ENCODE results near the gene MAP3K1. TPM values are rescaled to one million over a fixed set of nuclear protein-coding genes. Genes with fewer than 3 reads are reported as not detected.

The MAP3K1 gene
- total RNA-seq, 8 experiments from 2014 or later = 5.8 to 12.9 (median 8.5) TPM

GRCh38 chr5:56803025-56803424 is 12.3 kb upstream of the MAP3K1 start:
- H3K4me1 ChIP-seq (replicated peaks in 1 of 2) = peaks cover 0 to 5% of the 10 kb centered on the region in 2 donors
- H3K27ac ChIP-seq = no peak overlapping the region
- in situ Hi-C loops (cut with MboI; ENCODE audit: low pct_unique_long_range_greater_than_20kb in 2 of 9, low sequenced_read_pairs in 9 of 9, unreplicated experiment in 9 of 9) = no loop called here
- 17 to 100% (median 89%) methylated on average over 1 to 2 of the region's 2 CpGs; no CpG with 5 or more reads in 2 of the 10 experiments for WGBS, 10 experiments
- H3K4me3 ChIP-seq = no peak overlapping the region
- no peak for ATAC-seq (replicated peaks in 6 of 8)

DNA sequence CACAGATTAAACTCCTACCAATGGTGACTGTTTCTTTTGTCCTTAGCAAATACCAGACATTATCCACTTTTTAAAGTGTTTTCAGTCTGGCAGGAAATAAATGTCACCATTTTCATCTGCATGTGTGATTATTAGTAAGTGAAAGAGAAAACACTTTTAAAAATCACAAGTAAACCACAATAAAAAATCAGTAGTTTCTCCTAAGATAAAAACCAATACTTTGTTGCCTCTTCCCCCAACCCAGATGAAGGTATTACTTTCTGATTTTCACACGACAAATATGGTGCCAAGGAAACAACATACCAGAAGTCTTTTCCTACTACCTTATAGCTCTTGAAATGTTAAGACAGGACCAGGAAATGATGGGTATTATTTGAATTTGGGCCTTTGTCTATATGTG is 11.5 kb upstream of the MAP3K1 start:
- in situ Hi-C loops (cut with MboI; ENCODE audit: low pct_unique_long_range_greater_than_20kb in 2 of 9, low sequenced_read_pairs in 9 of 9, unreplicated experiment in 9 of 9) = no loop called here
- H3K4me3 ChIP-seq = no peak overlapping the region
- no peak for ATAC-seq (replicated peaks in 6 of 8)
- WGBS, 10 experiments = 44 to 100% (median 100%) methylated on average over 1 of the region's 1 CpG; no CpG with 5 or more reads in 3 of the 10 experiments
- no peaks in the 10 kb centered on the region for H3K4me1 ChIP-seq (replicated peaks in 1 of 2)
- H3K27ac ChIP-seq = no peak overlapping the region

DNA sequence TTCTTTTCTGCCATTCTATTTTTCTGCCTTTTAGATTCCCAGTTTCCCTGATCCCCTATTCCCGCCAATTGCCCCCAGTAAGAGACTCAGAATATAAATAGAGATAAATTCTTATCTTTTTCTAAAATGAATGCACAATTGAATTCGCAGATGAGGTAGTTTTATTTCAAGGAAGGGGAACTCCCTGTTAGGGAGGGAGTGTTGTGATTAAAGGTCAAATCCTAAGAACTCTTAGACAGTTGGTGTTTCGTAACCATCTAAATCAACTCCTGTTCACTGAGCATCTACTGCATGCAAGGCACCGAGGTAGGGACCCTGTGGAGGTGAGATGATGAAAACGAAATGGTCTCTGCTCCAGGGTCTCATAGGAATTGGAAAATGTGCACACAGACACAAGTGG is 7.7 kb upstream of the MAP3K1 start:
- ATAC-seq (replicated peaks in 6 of 8) = no peak
- H3K4me1 ChIP-seq (replicated peaks in 1 of 2) = no peaks in the 10 kb centered on the region
- 27 to 100% (median 89%) methylated on average over 2 to 5 of the region's 5 CpGs for WGBS, 10 experiments
- H3K27ac ChIP-seq = no peak overlapping the region
- H3K4me3 ChIP-seq = no peak overlapping the region
- in situ Hi-C loops (cut with MboI; ENCODE audit: low pct_unique_long_range_greater_than_20kb in 2 of 9, low sequenced_read_pairs in 9 of 9, unreplicated experiment in 9 of 9) = no loop called here

- no peak for ATAC-seq (replicated peaks in 6 of 8)
- no peak overlapping the region for H3K27ac ChIP-seq
- no peak overlapping the region for H3K4me3 ChIP-seq
- no peaks in the 10 kb centered on the region for H3K4me1 ChIP-seq (replicated peaks in 1 of 2)
- in situ Hi-C loops (cut with MboI; ENCODE audit: low pct_unique_long_range_greater_than_20kb in 2 of 9, low sequenced_read_pairs in 9 of 9, unreplicated experiment in 9 of 9) = no loop called here
- 63 to 100% (median 84%) methylated on average over 1 to 4 of the region's 4 CpGs; no CpG with 5 or more reads in 2 of the 10 experiments for WGBS, 10 experiments
Measured at GRCh38 chr5:56808211-56808610, 7.1 kb upstream of the MAP3K1 start.

DNA sequence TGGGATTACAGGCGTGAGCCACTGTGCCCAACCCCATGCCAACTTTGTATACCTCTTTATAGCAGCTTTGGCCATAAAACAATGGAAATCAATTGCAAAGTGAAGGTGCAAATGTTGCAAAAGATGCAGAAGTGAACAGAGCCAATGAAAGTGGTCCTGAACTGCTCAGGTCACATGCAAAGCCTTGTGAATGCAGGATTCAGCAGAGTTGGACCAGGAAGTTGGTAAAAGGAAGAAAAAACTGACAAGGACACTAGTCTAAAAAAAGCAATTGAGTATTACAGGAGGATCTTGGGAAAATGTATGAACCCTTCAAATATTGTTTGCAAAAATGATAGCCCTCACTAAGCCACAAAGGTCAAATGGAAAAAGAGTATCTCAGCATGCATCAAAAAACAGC is 4.5 kb upstream of the MAP3K1 start:
- ATAC-seq (replicated peaks in 6 of 8) = no peak
- Histone ChIP-seq H3K27ac (no peak overlapping the region), H3K4me3 (no peak overlapping the region), H3K4me1 (replicated peaks in 1 of 2) (no peaks in the 10 kb centered on the region)
- in situ Hi-C loops (cut with MboI; ENCODE audit: low pct_unique_long_range_greater_than_20kb in 2 of 9, low sequenced_read_pairs in 9 of 9, unreplicated experiment in 9 of 9) = no loop called here
- WGBS, 10 experiments = 100% methylated on average over 1 of the region's 1 CpG; no CpG with 5 or more reads in 6 of the 10 experiments

GRCh38 chr5:56812110-56812509 is 3.2 kb upstream of the MAP3K1 start:
- in situ Hi-C loops (cut with MboI; ENCODE audit: low pct_unique_long_range_greater_than_20kb in 2 of 9, low sequenced_read_pairs in 9 of 9, unreplicated experiment in 9 of 9) = no loop called here
- WGBS, 10 experiments = 33 to 100% (median 100%) methylated on average over 1 of the region's 1 CpG; no CpG with 5 or more reads in 3 of the 10 experiments
- Histone ChIP-seq H3K4me1 (replicated peaks in 1 of 2) (no peaks in the 10 kb centered on the region), H3K4me3 (no peak overlapping the region), H3K27ac (no peak overlapping the region)
- ATAC-seq (replicated peaks in 6 of 8) = no peak

DNA sequence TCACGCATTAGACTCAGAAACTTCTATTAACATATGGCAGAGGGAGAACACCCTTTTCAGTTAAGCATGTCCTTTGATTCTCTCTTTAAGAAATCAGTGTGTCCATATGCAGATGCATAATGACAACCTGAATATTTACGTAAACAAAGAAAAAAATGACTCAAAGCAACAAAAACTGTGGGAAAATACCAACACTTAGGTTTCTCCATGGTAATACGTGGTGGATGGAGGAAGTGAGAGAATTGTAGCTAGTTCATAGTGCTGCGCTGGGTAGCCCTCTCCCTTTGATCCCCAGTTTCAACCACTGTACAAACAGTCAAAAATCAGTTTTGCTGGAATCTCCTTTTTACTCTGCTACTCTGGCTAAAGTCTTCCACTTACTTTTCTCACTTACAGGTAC is 2.0 kb upstream of the MAP3K1 start:
- WGBS, 10 experiments = 20 to 100% (median 91%) methylated on average over 1 to 4 of the region's 4 CpGs
- in situ Hi-C loops (cut with MboI; ENCODE audit: low pct_unique_long_range_greater_than_20kb in 2 of 9, low sequenced_read_pairs in 9 of 9, unreplicated experiment in 9 of 9) = no loop called here
- H3K4me3 ChIP-seq = no peak overlapping the region
- peak in 1 of 8 experiments; percentile 7 for ATAC-seq (replicated peaks in 6 of 8)
- no peaks in the 10 kb centered on the region for H3K4me1 ChIP-seq (replicated peaks in 1 of 2)
- no peak overlapping the region for H3K27ac ChIP-seq

DNA sequence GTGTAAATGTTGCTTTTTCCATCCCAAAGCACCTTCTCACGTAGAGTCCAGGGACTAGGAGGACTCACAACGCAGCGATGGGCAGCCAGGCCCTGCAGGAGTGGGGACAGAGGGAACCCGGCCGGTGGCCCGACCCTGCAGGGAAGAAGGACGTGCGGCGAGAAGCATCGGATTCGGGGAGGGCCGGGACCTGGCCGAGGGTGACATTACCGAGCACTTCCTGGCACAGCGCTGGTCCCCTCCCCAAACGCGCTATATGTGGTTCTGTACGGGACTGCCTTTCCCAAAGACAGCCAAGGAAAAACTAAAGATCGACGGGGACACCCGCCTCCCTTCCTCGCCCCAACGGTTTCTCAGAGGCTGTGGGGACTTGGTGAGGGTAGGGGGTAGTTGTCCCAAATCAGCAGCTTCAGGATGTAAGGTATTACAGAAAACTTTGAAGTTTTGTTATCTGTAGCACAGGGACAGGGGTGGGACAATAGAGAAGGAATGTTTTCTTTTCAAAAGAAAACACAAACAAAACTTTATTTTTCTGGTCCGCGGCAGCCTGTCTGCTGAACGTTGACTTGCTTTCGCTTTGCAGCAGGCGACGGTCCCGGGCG is 887 bp upstream of the MAP3K1 start:
- no peak for ATAC-seq (replicated peaks in 6 of 8)
- in situ Hi-C loops (cut with MboI; ENCODE audit: low pct_unique_long_range_greater_than_20kb in 2 of 9, low sequenced_read_pairs in 9 of 9, unreplicated experiment in 9 of 9) = no loop called here
- Histone ChIP-seq H3K27ac (no peak overlapping the region), H3K4me3 (peak overlapping the region; percentile 91 to 98 (median 98)), H3K4me1 (replicated peaks in 1 of 2) (peaks cover 3 to 4% of the 10 kb centered on the region in 2 donors)
- WGBS, 10 experiments = 8 to 25% (median 15%) methylated on average over 1 to 12 of the region's 31 CpGs; no CpG with 5 or more reads in 4 of the 10 experiments

GRCh38 chr5:56815658-56816545 is 553 bp downstream of the MAP3K1 start:
- WGBS, 10 experiments = 0% methylated on average over 1 to 6 of the region's 116 CpGs; no CpG with 5 or more reads in 7 of the 10 experiments
- Histone ChIP-seq H3K4me1 (replicated peaks in 1 of 2) (peaks cover 3 to 5% of the 10 kb centered on the region in 2 donors), H3K4me3 (peak overlapping the region; percentile 91 to 98 (median 98)), H3K27ac (peak overlapping the region; percentile 82 to 92)
- ATAC-seq (replicated peaks in 6 of 8) = peak; percentile 30 to 63 (median 56)
- in situ Hi-C loops (cut with MboI; ENCODE audit: low pct_unique_long_range_greater_than_20kb in 2 of 9, low sequenced_read_pairs in 9 of 9, unreplicated experiment in 9 of 9) = no loop called here

- H3K4me1 ChIP-seq (replicated peaks in 1 of 2) = peaks cover 3 to 5% of the 10 kb centered on the region in 2 donors
- 0% methylated on average over 3 to 15 of the region's 43 CpGs; no CpG with 5 or more reads in 6 of the 10 experiments for WGBS, 10 experiments
- H3K27ac ChIP-seq = peak overlapping the region in 1 of 2 donors; percentile 92
- ATAC-seq (replicated peaks in 6 of 8) = peak; percentile 27 to 42 (median 32)
- peak overlapping the region; percentile 91 to 98 (median 98) for H3K4me3 ChIP-seq
- in situ Hi-C loops (cut with MboI; ENCODE audit: low pct_unique_long_range_greater_than_20kb in 2 of 9, low sequenced_read_pairs in 9 of 9, unreplicated experiment in 9 of 9) = no loop called here
Measured at GRCh38 chr5:56816546-56817081, 1.3 kb downstream of the MAP3K1 start.

GRCh38 chr5:56817263-56818014 is 2.1 kb downstream of the MAP3K1 start:
- peak overlapping the region; percentile 91 to 98 (median 98) for H3K4me3 ChIP-seq
- in situ Hi-C loops (cut with MboI; ENCODE audit: low pct_unique_long_range_greater_than_20kb in 2 of 9, low sequenced_read_pairs in 9 of 9, unreplicated experiment in 9 of 9) = no loop called here
- H3K27ac ChIP-seq = no peak overlapping the region

GRCh38 chr5:56818450-56819037 is 3.2 kb downstream of the MAP3K1 start:
- no peak for ATAC-seq (replicated peaks in 6 of 8)
- 33 to 91% (median 65%) methylated on average over 2 to 3 of the region's 3 CpGs; no CpG with 5 or more reads in 1 of the 10 experiments for WGBS, 10 experiments
- Histone ChIP-seq H3K27ac (no peak overlapping the region), H3K4me1 (replicated peaks in 1 of 2) (peaks cover 3 to 5% of the 10 kb centered on the region in 2 donors), H3K4me3 (peak overlapping the region in 1 of 5 donors; percentile 5)
- in situ Hi-C loops (cut with MboI; ENCODE audit: low pct_unique_long_range_greater_than_20kb in 2 of 9, low sequenced_read_pairs in 9 of 9, unreplicated experiment in 9 of 9) = no loop called here

More at GRCh38 chr5:56817263-56818014, 2.1 kb downstream of the MAP3K1 start:
- 8 to 55% (median 43%) methylated on average over 3 to 8 of the region's 8 CpGs for WGBS, 10 experiments
- H3K4me1 ChIP-seq (replicated peaks in 1 of 2) = peaks cover 3 to 5% of the 10 kb centered on the region in 2 donors
- ATAC-seq (replicated peaks in 6 of 8) = no peak
